Right cardiac atrium (tissue), 5 donors: Measurements from ENCODE around the gene TAC1. TPM values are rescaled to one million over a fixed set of nuclear protein-coding genes. Genes with fewer than 3 reads are reported as not detected.
A peak's percentile ranks its signal among the peaks of the same experiment; 100 is the strongest.

Experiments
- ATAC-seq, 2 donors: fragments of 200-7000 bp; cut with Tn5 transposase; one replicate each; pipeline versions ENCODE4 v1.8.0 to v1.9.1; 2020; ENCODE audit warnings: moderate library complexity in 2 of 2, mild to moderate bottlenecking in 1 of 2
- DNase-seq, 3 donors: peaks; one replicate each; pipeline ENCODE4 v3.0.0-alpha.2; 2020
- H3K27ac ChIP-seq: one replicate; pipeline ENCODE4 v1.5.1; 2013; ENCODE audit warnings: mild to moderate bottlenecking, low read length, control low read depth, moderate library complexity
- H3K27me3 ChIP-seq: one replicate; pipeline ENCODE4 v1.6.1; 2013; ENCODE audit not compliant: control insufficient read depth, insufficient read depth
- H3K4me1 ChIP-seq: one replicate; pipeline ENCODE4 v1.6.1; 2013; ENCODE audit warnings: low read length; ENCODE audit not compliant: control insufficient read depth, insufficient read depth
- H3K4me3 ChIP-seq: one replicate; pipeline ENCODE4 v1.5.1; 2013; ENCODE audit warnings: low read length, control low read depth
- H3K9me3 ChIP-seq: one replicate; pipeline ENCODE4 v1.6.1; 2013; ENCODE audit warnings: low read length; ENCODE audit not compliant: control insufficient read depth
- WGBS: extraction: QIAGEN DNeasy Blood & Tissue Kit; methylation state at CpG from one replicate; pipeline ENCODE4 v1.1.7; 2013; 5-methylcytosine and 5-hydroxymethylcytosine counted together
- intact Hi-C, 4 donors: fragments of 100-400 bp; cut with DNase I; formaldehyde crosslinking; loops; one replicate each; pipeline versions ENCODE4 v1.11.0 to v1.14.0; 2022 to 2023
- long read RNA-seq, 4 donors: library from polyadenylated mRNA; unstranded; transcript quantifications; one replicate each; pipeline ENCODE4 v2.0.0, GENCODE V29; 2020 to 2021
- polyA plus RNA-seq: library from polyadenylated mRNA; stranded (reverse); fragments of 200-250 nt; gene quantifications from one replicate; pipeline ENCODE4 v1.2.3, GENCODE V29; 2013
- total RNA-seq, 4 donors: library from RNA; stranded (reverse); fragmentation: NEBNext Ultra II Directional; extraction: Animal tissue kit (Norgen Biotek cat#: 25700); gene quantifications; one replicate each; pipeline ENCODE4 v1.2.1, GENCODE V29; 2021
- donor health status: healthy with polysubstance abuse.
- donor health status: DM: no; HTN: yes; CAD: no.
- donor health status: DM: no; HTN: no; CAD: no.
- donor health status: DM: no; HTN: yes; CAD: no; lungs with severe emphysema.
- donor health status: DM: yes; HTN: yes; CAD: no.

Gene TAC1
- total RNA-seq (under 1 TPM in 1 of 4 donors, not detected in 3; 0.24 TPM), polyA plus RNA-seq (1.6 TPM)
- long read RNA-seq, donor 1: 0 reads
- long read RNA-seq, donor 2: 0 reads
- long read RNA-seq, donor 3: 0 reads
- long read RNA-seq, donor 4: 0 reads

DNA sequence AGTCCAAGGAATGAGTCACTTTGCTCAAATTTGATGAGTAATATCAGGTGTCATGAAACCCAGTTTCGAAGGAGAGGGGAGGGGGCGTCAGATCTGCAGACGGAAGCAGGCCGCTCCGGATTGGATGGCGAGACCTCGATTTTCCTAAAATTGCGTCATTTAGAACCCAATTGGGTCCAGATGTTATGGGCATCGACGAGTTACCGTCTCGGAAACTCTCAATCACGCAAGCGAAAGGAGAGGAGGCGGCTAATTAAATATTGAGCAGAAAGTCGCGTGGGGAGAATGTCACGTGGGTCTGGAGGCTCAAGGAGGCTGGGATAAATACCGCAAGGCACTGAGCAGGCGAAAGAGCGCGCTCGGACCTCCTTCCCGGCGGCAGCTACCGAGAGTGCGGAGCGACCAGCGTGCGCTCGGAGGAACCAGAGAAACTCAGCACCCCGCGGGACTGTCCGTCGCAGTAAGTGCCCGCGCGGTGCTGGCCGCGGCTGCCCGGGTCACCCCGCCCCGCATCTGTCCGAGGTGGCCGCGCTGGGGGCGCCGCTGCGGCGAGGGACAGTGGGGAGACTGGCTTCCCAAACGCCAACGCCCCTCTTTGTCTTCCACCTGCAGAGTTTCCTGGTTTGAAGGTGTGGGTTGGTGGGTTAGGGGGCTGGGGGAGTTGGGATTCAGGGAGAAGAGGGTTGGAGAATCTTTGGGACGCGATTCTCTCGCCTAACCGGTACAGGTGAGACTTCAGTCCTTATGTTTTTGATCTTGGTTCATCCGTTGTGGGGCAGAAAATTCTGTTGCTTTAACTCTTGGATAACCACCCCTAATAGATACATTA, at the start of gene TAC1:
Gene TAC1 (plus strand): TSS at position 351 of the 829 bp plus-strand sequence. CDS start 527 bp downstream, outside the sequence.
- Histone ChIP-seq H3K4me3 (no peak within 1 kb of the TSS), H3K9me3 (no peaks in the 10 kb centered on the region), H3K4me1 (no peaks in the 10 kb centered on the region), H3K27me3 (no peaks in the 10 kb centered on the region), H3K27ac (no peak within 1 kb of the TSS)
- no peak for ATAC-seq
- intact Hi-C loops: no loop called here
- 2% methylated on average over 57 of the region's 57 CpGs for WGBS
- peak in 1 of 3 donors; percentile 32 for DNase-seq

- intact Hi-C loops: no loop called here
- Histone ChIP-seq H3K27me3 (no peaks in the 10 kb centered on the region), H3K4me3 (no peak overlapping the region), H3K4me1 (no peaks in the 10 kb centered on the region), H3K9me3 (no peaks in the 10 kb centered on the region), H3K27ac (no peak overlapping the region)
- DNase-seq (no peak), ATAC-seq (no peak)
- WGBS: 75% methylated on average over 4 of the region's 4 CpGs
Measured at GRCh38 chr7:97685952-97686351, 45.9 kb upstream of the TAC1 start.

- Histone ChIP-seq H3K4me1 (no peaks in the 10 kb centered on the region), H3K27ac (no peak overlapping the region), H3K9me3 (no peaks in the 10 kb centered on the region), H3K27me3 (no peaks in the 10 kb centered on the region), H3K4me3 (no peak overlapping the region)
- intact Hi-C loops: no loop called here
- no peak for DNase-seq
- WGBS: 82% methylated on average over 1 of the region's 1 CpG
- ATAC-seq: no peak
Measured at GRCh38 chr7:97693586-97693985, 38.3 kb upstream of the TAC1 start.

DNA sequence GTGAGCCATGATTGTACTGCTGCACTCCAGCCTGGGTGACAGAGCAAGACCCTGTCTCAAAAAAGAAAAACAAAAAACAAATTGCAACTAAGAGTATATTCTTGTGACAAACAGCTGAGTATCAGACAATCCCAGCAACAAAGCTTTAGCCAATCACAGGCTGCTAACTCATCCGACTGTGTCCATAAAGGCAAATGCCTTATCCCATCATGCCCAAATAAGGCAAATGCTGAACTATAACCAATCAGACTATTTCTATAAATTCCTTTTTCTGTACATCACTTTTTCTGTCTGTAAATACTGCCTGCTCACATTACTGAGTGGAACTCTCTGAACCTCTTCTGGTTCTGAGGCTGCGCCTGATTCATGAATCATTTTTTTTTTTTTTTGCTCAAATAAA, 37.5 kb upstream of the TAC1 start:
- intact Hi-C loops: no loop called here
- no peak overlapping the region for H3K4me3 ChIP-seq
- ATAC-seq: no peak
- H3K4me1 ChIP-seq: no peaks in the 10 kb centered on the region
- no peaks in the 10 kb centered on the region for H3K27me3 ChIP-seq
- H3K27ac ChIP-seq: no peak overlapping the region
- H3K9me3 ChIP-seq: no peaks in the 10 kb centered on the region
- no peak for DNase-seq
- 88% methylated on average over 2 of the region's 2 CpGs for WGBS

- ATAC-seq (no peak), DNase-seq (no peak)
- no peaks in the 10 kb centered on the region for H3K4me1 ChIP-seq
- H3K9me3 ChIP-seq: no peaks in the 10 kb centered on the region
- H3K4me3 ChIP-seq: no peak overlapping the region
- no peaks in the 10 kb centered on the region for H3K27me3 ChIP-seq
- no peak overlapping the region for H3K27ac ChIP-seq
- intact Hi-C loops: no loop called here
Measured at GRCh38 chr7:97697396-97697795, 34.5 kb upstream of the TAC1 start.

DNA sequence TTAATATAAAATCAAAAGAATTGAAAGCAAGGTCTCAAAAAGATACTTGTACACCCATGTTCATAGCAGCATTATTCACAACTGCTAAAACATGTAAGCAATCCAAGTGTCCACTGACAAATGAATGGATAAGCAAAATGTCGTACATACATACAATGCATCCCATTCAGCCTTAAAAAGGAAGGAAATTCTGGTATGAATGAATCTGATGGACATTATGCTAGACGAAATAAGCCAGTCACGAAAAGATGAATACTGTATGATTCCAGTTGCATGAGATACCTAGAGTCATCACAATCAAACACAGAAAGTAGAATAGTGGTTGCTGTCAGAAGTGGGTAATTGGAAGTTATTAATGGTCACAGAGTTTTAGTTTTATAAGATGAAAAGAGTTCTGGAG, 9.5 kb upstream of the TAC1 start:
- Histone ChIP-seq H3K4me3 (no peak overlapping the region), H3K27me3 (no peaks in the 10 kb centered on the region), H3K9me3 (no peaks in the 10 kb centered on the region), H3K4me1 (no peaks in the 10 kb centered on the region), H3K27ac (no peak overlapping the region)
- no peak for DNase-seq
- no peak for ATAC-seq
- intact Hi-C loops: no loop called here
- 74% methylated on average over 3 of the region's 3 CpGs for WGBS

DNA sequence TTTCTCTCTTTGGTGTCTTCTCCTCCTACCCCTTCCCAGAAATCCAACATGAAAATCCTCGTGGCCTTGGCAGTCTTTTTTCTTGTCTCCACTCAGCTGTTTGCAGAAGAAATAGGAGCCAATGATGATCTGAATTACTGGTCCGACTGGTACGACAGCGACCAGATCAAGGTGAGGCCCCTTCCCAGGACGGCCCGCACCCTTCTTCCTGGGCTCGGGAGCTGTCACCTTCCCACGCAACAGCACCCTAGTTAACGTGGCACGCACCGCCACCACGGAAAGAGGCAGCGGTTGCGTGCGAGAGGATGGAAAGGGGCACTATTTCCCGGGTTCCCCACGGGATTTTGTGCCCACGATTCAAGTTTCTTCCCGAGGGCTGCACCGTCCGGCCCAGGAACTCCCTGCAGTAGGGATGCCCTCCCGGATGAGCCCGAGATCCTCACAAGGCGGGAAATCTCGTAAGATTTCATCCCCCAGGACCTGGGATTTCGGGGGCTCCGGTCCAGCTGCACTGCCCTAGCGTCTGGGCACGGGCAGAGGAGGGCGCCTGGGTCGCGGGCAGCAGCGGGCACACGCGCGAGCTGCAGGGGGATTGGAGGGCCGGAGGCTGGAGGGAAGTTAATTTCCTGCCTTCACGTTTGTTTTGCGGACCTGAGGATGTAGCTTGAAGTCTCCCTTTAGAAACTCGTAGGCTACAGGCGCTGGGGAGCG, 834 bp downstream of the TAC1 start:
- no peak overlapping the region for H3K4me3 ChIP-seq
- intact Hi-C loops: no loop called here
- DNase-seq: peak in 1 of 3 donors; percentile 32

DNA sequence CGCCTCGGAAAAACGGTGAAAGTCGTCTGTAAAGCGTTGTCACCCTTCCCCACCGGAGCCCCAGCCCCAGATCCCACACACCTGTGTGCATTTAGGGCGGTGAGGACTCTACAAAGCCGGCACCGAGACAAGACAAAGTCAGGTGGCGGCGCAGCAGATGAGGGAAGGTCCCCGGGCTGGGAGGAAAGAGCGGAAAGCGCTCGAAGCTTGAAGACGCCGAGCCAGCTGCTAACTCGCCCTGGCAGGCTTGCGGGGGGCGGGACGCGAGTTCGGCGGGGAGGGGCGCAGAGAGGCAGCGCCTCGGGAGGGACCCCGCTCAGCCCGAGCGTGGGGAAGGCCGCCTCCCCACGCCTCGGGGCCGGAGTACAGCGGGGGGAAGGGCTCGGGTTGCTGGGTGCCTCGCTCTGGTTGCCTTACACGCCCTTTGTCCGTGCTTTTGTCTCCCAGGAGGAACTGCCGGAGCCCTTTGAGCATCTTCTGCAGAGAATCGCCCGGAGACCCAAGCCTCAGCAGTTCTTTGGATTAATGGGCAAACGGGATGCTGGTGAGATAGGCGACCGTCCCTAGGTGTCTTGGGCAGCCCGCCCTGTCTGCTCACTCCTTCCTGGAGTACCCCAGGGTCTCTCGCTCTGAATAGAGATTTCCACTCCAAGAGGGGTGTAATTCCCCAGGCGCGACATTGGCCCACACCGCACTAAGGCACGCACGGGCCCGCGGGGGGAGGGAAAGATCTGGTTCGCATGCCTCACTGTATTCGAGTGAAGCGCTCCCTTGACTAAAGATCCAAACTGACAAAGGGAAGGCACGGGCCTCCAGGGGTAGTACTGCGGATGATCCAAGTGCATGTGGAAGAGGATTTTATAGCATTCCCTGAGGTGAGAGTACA, 1.6 kb downstream of the TAC1 start:
- H3K9me3 ChIP-seq: no peaks in the 10 kb centered on the region
- WGBS: 2% methylated on average over 59 of the region's 59 CpGs
- H3K4me3 ChIP-seq: peak overlapping the region; percentile 26
- intact Hi-C loops: no loop called here
- H3K27me3 ChIP-seq: no peaks in the 10 kb centered on the region
- no peak overlapping the region for H3K27ac ChIP-seq
- no peak for DNase-seq
- no peak for ATAC-seq
- no peaks in the 10 kb centered on the region for H3K4me1 ChIP-seq

More for the DNA sequence above, 834 bp downstream of the TAC1 start:
- no peaks in the 10 kb centered on the region for H3K9me3 ChIP-seq
- H3K27ac ChIP-seq: no peak overlapping the region
- WGBS: 2% methylated on average over 42 of the region's 42 CpGs
- no peak for ATAC-seq
- H3K27me3 ChIP-seq: no peaks in the 10 kb centered on the region
- H3K4me1 ChIP-seq: no peaks in the 10 kb centered on the region

GRCh38 chr7:97734255-97734654, 2.4 kb downstream of the TAC1 start:
- WGBS: 50% methylated on average over 2 of the region's 2 CpGs
- Histone ChIP-seq H3K27ac (no peak overlapping the region), H3K9me3 (no peaks in the 10 kb centered on the region), H3K27me3 (no peaks in the 10 kb centered on the region), H3K4me3 (no peak overlapping the region), H3K4me1 (no peaks in the 10 kb centered on the region)
- intact Hi-C loops: no loop called here
- no peak for ATAC-seq
- no peak for DNase-seq

GRCh38 chr7:97735075-97735474, 3.2 kb downstream of the TAC1 start:
- H3K4me1 ChIP-seq: no peaks in the 10 kb centered on the region
- no peaks in the 10 kb centered on the region for H3K27me3 ChIP-seq
- no peak for DNase-seq
- no peaks in the 10 kb centered on the region for H3K9me3 ChIP-seq
- no peak overlapping the region for H3K4me3 ChIP-seq
- WGBS: 77% methylated on average over 3 of the region's 3 CpGs
- H3K27ac ChIP-seq: no peak overlapping the region
- intact Hi-C loops: no loop called here
- ATAC-seq: no peak

DNA sequence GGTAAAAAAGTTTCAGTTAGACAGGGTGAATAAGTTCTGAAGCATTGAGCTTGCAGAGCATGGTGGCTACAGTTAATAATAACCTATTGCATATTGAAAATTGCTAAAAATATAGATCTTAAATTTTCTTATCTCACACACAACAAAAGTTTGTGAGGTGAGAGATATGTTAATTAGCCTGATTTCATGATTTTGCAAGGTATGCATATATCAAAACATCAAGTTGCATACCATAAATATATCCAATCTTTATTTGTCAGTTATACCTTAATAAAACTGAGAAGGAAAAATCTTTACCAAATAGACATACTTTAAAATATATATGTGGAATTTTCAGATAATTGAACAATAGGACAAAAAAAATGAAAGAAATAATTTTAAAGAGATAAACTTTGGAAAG, 16.6 kb downstream of the TAC1 start:
- Histone ChIP-seq H3K4me3 (no peak overlapping the region), H3K27ac (no peak overlapping the region), H3K4me1 (no peaks in the 10 kb centered on the region), H3K9me3 (no peaks in the 10 kb centered on the region), H3K27me3 (no peaks in the 10 kb centered on the region)
- ATAC-seq: no peak
- intact Hi-C loops: no loop called here
- DNase-seq: no peak
